HepG2 (cell line): Measurements from ENCODE around the gene PFN2. TPM values are rescaled to one million over a fixed set of nuclear protein-coding genes. Genes with fewer than 3 reads are reported as not detected.

Source experiments
- ATAC-seq: fragments of 200-7000 bp; cut with Tn5 transposase; 3 replicates; pipeline ENCODE4 v1.9.1; 2020; ENCODE audit warnings: mild to moderate bottlenecking, moderate library complexity
- BruUV-seq: library from RNA; stranded (reverse); fragments of 400-500 nt; replicated peaks from 2 replicates; lab custom pipeline; 2021; lab: Mats Ljungman, UMichigan
- CTCF ChIA-PET: fragments of 300-600 bp; formaldehyde crosslinking; extraction: SDS; loops from one replicate; lab custom pipeline; 2021; ENCODE audit warnings: low total read pairs, inconsistent platforms, low intra/inter-chr PET ratio; lab: Yijun Ruan, JAX
- POLR2A ChIA-PET: fragments of 350-600 bp; sonication (Branson Sonifier 250); formaldehyde crosslinking; loops from one replicate; lab custom pipeline; 2020; ENCODE audit warnings: antibody characterized with exemption, inconsistent platforms; lab: Yijun Ruan, JAX
- DNase-seq: peaks from one replicate; pipeline ENCODE4 v3.0.0-alpha.2; 2015; ENCODE audit warnings: low spot score
- FAIRE-seq: peaks from 3 replicates; lab custom pipeline; 2011; peaks lifted over from hg19 to GRCh38; lab: Jason Lieb, UNC
- H2AFZ ChIP-seq: one replicate; pipeline ENCODE4 v1.6.1; 2011; ENCODE audit warnings: low read length, inconsistent platforms
- H3K27ac ChIP-seq: fragments of 300-600 bp; 3 replicates; pipeline ENCODE4 v1.8.0; 2011; ENCODE audit warnings: mixed run types, mild to moderate bottlenecking, mixed read lengths, low read length, inconsistent platforms; ENCODE audit not compliant: insufficient read depth; ENCODE audit errors: extremely low read length
- H3K27me3 ChIP-seq, 2 experiments: fragments of 200-600 bp in 1 of 2; 2 replicates in 1 of 2; 3 replicates in 1 of 2; pipeline versions ENCODE4 v1.6.0 to v1.8.0; 2011; ENCODE audit warnings: low read length in 2 of 2, mild to moderate bottlenecking in 2 of 2, moderate library complexity in 2 of 2, inconsistent platforms in 1 of 2; ENCODE audit not compliant: insufficient read depth in 2 of 2, control insufficient read depth in 1 of 2
- H3K36me3 ChIP-seq, 2 experiments: fragments of 200-600 bp in 1 of 2; replicated peaks in 1 of 2; 2 replicates in 1 of 2; 3 replicates in 1 of 2; pipeline versions ENCODE4 v1.5.1 to v1.8.0; 2011; ENCODE audit warnings: low read length in 2 of 2, inconsistent platforms in 1 of 2; ENCODE audit not compliant: insufficient read depth in 2 of 2, control insufficient read depth in 1 of 2
- H3K4me1 ChIP-seq: 2 replicates; pipeline ENCODE4 v1.5.1; 2012; ENCODE audit warnings: low read length, inconsistent platforms; ENCODE audit not compliant: insufficient read depth
- H3K4me2 ChIP-seq: 2 replicates; pipeline ENCODE4 v1.6.0; 2011; ENCODE audit warnings: low read depth, low read length, inconsistent platforms
- H3K4me3 ChIP-seq, 3 experiments: fragments of 200-600 bp in 1 of 3; sonication (generic), shearing (Covaris generic) in 1 of 3; replicated peaks in 1 of 3; 2 replicates each; pipeline ENCODE4 v1.5.1; 2011 to 2016; ENCODE audit warnings: low read length in 3 of 3, inconsistent platforms in 2 of 3, low read depth in 2 of 3, mild to moderate bottlenecking in 2 of 3, control low read depth in 1 of 3, mixed read lengths in 1 of 3; ENCODE audit not compliant: insufficient read depth in 1 of 3
- H3K79me2 ChIP-seq: one replicate; pipeline ENCODE4 v1.6.1; 2011; ENCODE audit warnings: low read length, inconsistent platforms; ENCODE audit not compliant: insufficient read depth
- H3K9ac ChIP-seq: 2 replicates; pipeline ENCODE4 v1.6.0; 2011; ENCODE audit warnings: mild to moderate bottlenecking, low read depth, low read length, inconsistent platforms; ENCODE audit not compliant: insufficient read depth
- H3K9me3 ChIP-seq: 2 replicates; pipeline ENCODE4 v1.5.1; 2012; ENCODE audit warnings: mild to moderate bottlenecking, low read length
- H4K20me1 ChIP-seq: 2 replicates; pipeline ENCODE4 v1.6.0; 2011; ENCODE audit warnings: inconsistent platforms, mild to moderate bottlenecking, low read length, moderate library complexity; ENCODE audit not compliant: insufficient read depth
- HNRNPUL1 ChIP-seq: fragments of 200-400 bp; formaldehyde crosslinking; IDR thresholded peaks from 2 replicates; pipeline ENCODE4 v1.6.1; 2017; ENCODE audit warnings: low read depth, mild to moderate bottlenecking, low read length, moderate library complexity
- KLF12 ChIP-seq: sonication (generic); formaldehyde crosslinking; IDR thresholded peaks from 2 replicates; pipeline ENCODE4 v1.4.0; 2020; ENCODE audit warnings: missing genetic modification reagents, borderline replicate concordance
- NR2F6 ChIP-seq, 2 experiments: IDR thresholded peaks; 2 replicates each; pipeline ENCODE4 v1.6.1; 2016; ENCODE audit warnings: antibody characterized with exemption in 1 of 2, mild to moderate bottlenecking in 1 of 2
- PHB2 ChIP-seq: fragments of 450-650 bp; IDR thresholded peaks from 2 replicates; pipeline ENCODE4 v1.6.1; 2018; ENCODE audit not compliant: partially characterized antibody
- PITX1 ChIP-seq: sonication (generic); formaldehyde crosslinking; IDR thresholded peaks from 2 replicates; pipeline ENCODE4 v1.5.1; 2020; ENCODE audit warnings: mild to moderate bottlenecking, missing genetic modification reagents
- SAP130 ChIP-seq: IDR thresholded peaks from 2 replicates; pipeline ENCODE4 v1.6.1; 2016; ENCODE audit warnings: low read depth
- SIN3B ChIP-seq: fragments of 150-350 bp; IDR thresholded peaks from 2 replicates; pipeline ENCODE4 v1.6.1; 2014; ENCODE audit warnings: low read length
- SIX1 ChIP-seq: sonication (generic); formaldehyde crosslinking; IDR thresholded peaks from 2 replicates; pipeline ENCODE4 v1.4.0; 2020; ENCODE audit warnings: missing genetic modification reagents, borderline replicate concordance
- SNAPC5 ChIP-seq: sonication (generic); formaldehyde crosslinking; IDR thresholded peaks from 2 replicates; pipeline ENCODE4 v1.8.1; 2023; ENCODE audit warnings: mild to moderate bottlenecking, missing genetic modification reagents, borderline replicate concordance
- ZBTB21 ChIP-seq: sonication (generic); formaldehyde crosslinking; IDR thresholded peaks from 2 replicates; pipeline ENCODE4 v1.4.0; 2020; ENCODE audit warnings: missing genetic modification reagents
- ZNF451 ChIP-seq: sonication (generic); formaldehyde crosslinking; IDR thresholded peaks from 2 replicates; pipeline ENCODE4 v1.5.0; 2020; ENCODE audit warnings: mild to moderate bottlenecking, missing genetic modification reagents
- in situ Hi-C: cut with HindIII; loops from 2 replicates; pipeline ENCODE4 v1.10.0; 2017; ENCODE audit warnings: low pct_unique_long_range_greater_than_20kb; ENCODE audit not compliant: extremely low pct_ligation_motif_present
- intact Hi-C: fragments of 100-400 bp; cut with micrococcal nuclease; formaldehyde crosslinking; loops from one replicate; pipeline ENCODE4 v1.10.0; 2022; ENCODE audit not compliant: unreplicated experiment
- polyA plus RNA-seq, 8 experiments: library from polyadenylated mRNA; depleted of rRNA in 3 of 8; stranded (reverse) in 7 of 8; unstranded in 1 of 8; fragments of >200 nt; fragmentation: Illumina TruSeq in 4 of 8; extraction: Trizol in 4 of 8; gene quantifications; 2 replicates each; pipeline versions ENCODE4 v1.2.1 to v1.2.3, GENCODE V29; 2011 to 2016; ENCODE audit warnings: low read depth in 4 of 8, missing spikeins in 1 of 8, mixed read lengths in 1 of 8; ENCODE audit not compliant: insufficient read depth in 1 of 8
- total RNA-seq, 5 experiments: library from RNA; depleted of rRNA; stranded (reverse); fragments of >200 nt; fragmentation: Illumina TruSeq; extraction: Trizol; gene quantifications; 2 replicates each; pipeline ENCODE4 v1.2.3, GENCODE V29; 2016; ENCODE audit warnings: low read depth in 1 of 5
- TF ChIP-seq, protein P1 (sequence below): fragments of 450-650 bp; IDR thresholded peaks from 2 replicates; pipeline ENCODE4 v1.6.1; 2017; ENCODE audit warnings: mild to moderate bottlenecking
- TF ChIP-seq, protein P2 (sequence below): sonication (generic); formaldehyde crosslinking; IDR thresholded peaks from 2 replicates; pipeline ENCODE4 v1.8.1; 2023; ENCODE audit warnings: mild to moderate bottlenecking, missing genetic modification reagents

The PFN2 gene
- total and polyA plus RNA-seq, 2 of the 13 experiments (the other 11 are each of a cell fraction or from before 2014, with no cell fraction given): 57.3 to 150 TPM

GRCh38 chr3:150005243-150006112 lies 34.8 kb upstream of the PFN2 start (continued):
- TF ChIP-seq, protein P1, sequence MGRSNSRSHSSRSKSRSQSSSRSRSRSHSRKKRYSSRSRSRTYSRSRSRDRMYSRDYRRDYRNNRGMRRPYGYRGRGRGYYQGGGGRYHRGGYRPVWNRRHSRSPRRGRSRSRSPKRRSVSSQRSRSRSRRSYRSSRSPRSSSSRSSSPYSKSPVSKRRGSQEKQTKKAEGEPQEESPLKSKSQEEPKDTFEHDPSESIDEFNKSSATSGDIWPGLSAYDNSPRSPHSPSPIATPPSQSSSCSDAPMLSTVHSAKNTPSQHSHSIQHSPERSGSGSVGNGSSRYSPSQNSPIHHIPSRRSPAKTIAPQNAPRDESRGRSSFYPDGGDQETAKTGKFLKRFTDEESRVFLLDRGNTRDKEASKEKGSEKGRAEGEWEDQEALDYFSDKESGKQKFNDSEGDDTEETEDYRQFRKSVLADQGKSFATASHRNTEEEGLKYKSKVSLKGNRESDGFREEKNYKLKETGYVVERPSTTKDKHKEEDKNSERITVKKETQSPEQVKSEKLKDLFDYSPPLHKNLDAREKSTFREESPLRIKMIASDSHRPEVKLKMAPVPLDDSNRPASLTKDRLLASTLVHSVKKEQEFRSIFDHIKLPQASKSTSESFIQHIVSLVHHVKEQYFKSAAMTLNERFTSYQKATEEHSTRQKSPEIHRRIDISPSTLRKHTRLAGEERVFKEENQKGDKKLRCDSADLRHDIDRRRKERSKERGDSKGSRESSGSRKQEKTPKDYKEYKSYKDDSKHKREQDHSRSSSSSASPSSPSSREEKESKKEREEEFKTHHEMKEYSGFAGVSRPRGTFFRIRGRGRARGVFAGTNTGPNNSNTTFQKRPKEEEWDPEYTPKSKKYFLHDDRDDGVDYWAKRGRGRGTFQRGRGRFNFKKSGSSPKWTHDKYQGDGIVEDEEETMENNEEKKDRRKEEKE: no peak
- no peak for TF ChIP-seq KLF12 (CRISPR knock-in tag)
- TF ChIP-seq, all 625 proteins: peak for 2

GRCh38 chr3:150000641-150001040 lies 29.9 kb upstream of the PFN2 start:
- FAIRE-seq: no peak
- no TSS peak for BruUV-seq
- Histone ChIP-seq H3K4me3 (no peak overlapping the region), H3K4me2 (no peak overlapping the region), H4K20me1 (no peaks in the 10 kb centered on the region), H3K79me2 (no peaks in the 10 kb centered on the region), H3K9me3 (no peaks in the 10 kb centered on the region), H3K27me3 (no peaks in the 10 kb centered on the region), H3K27ac (no peak overlapping the region), H3K4me1 (no peaks in the 10 kb centered on the region), H3K9ac (no peak overlapping the region), H3K36me3 (no peaks in the 10 kb centered on the region), H2AFZ (no peak overlapping the region)
- ChIA-PET POLR2A (no interaction called here), CTCF (no interaction called here)
- in situ Hi-C loops: no loop called here
- no peak for DNase-seq
- no peak for ATAC-seq
- intact Hi-C loops: no loop called here
- TF ChIP-seq PITX1 (CRISPR knock-in tag): no peak
- no peak for TF ChIP-seq SNAPC5 (CRISPR knock-in tag)
- no peak for TF ChIP-seq HNRNPUL1
- TF ChIP-seq ZNF451 (CRISPR knock-in tag): no peak
- no peak for TF ChIP-seq NR2F6 (IDR thresholded peaks at IDR 0.05)
- TF ChIP-seq NR2F6 (CRISPR knock-in tag; IDR thresholded peaks at IDR 0.05): no peak
- no peak for TF ChIP-seq SIN3B
- no peak for TF ChIP-seq PHB2
- TF ChIP-seq SIX1 (CRISPR knock-in tag): no peak
- no peak for TF ChIP-seq ZBTB21 (CRISPR knock-in tag)
- TF ChIP-seq, protein P2, sequence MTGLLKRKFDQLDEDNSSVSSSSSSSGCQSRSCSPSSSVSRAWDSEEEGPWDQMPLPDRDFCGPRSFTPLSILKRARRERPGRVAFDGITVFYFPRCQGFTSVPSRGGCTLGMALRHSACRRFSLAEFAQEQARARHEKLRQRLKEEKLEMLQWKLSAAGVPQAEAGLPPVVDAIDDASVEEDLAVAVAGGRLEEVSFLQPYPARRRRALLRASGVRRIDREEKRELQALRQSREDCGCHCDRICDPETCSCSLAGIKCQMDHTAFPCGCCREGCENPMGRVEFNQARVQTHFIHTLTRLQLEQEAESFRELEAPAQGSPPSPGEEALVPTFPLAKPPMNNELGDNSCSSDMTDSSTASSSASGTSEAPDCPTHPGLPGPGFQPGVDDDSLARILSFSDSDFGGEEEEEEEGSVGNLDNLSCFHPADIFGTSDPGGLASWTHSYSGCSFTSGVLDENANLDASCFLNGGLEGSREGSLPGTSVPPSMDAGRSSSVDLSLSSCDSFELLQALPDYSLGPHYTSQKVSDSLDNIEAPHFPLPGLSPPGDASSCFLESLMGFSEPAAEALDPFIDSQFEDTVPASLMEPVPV (CRISPR knock-in tag): no peak
- no peak for TF ChIP-seq SAP130 (CRISPR knock-in tag)
